Fibroblast of mammary gland (primary cell): ENCODE results near the gene LYPD5.
A peak's percentile ranks its signal among the peaks of the same experiment; 100 is the strongest.

Experiments used
- DNase-seq: peaks from one replicate; pipeline ENCODE4 v3.0.0-alpha.2; 2010; ENCODE audit warnings: low read depth
- H3K4me3 ChIP-seq: 2 replicates; pipeline ENCODE4 v1.5.1; 2011; ENCODE audit warnings: low read depth, mild to moderate bottlenecking, low read length, moderate library complexity; ENCODE audit not compliant: control insufficient read depth
- TF ChIP-seq, protein P1 (sequence below): conservative IDR thresholded peaks from 2 replicates; pipeline ENCODE4 v1.5.1; 2011; ENCODE audit warnings: low read depth, low read length, inconsistent platforms; ENCODE audit not compliant: control insufficient read depth, insufficient read depth

LYPD5 gene

DNA sequence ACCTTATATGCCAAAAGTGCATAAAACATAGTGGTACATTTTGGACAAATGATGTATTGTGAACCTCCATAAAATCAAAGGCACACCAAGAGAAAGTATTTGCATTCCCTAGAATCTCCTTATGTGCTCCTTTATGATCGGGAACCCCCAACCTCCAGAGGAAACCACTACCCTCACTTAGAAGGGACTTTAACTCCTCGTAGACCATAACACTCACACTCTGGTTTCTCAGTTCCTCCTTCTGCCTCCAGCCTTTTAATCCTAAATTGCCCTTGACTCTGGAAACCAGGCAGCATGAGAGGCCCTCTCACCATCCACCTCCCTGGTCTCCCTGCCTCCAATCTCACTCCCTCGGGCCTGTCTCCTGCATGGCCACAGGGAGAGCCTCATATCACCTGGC is 11.7 kb downstream of the LYPD5 start:
- TF ChIP-seq, protein P1, sequence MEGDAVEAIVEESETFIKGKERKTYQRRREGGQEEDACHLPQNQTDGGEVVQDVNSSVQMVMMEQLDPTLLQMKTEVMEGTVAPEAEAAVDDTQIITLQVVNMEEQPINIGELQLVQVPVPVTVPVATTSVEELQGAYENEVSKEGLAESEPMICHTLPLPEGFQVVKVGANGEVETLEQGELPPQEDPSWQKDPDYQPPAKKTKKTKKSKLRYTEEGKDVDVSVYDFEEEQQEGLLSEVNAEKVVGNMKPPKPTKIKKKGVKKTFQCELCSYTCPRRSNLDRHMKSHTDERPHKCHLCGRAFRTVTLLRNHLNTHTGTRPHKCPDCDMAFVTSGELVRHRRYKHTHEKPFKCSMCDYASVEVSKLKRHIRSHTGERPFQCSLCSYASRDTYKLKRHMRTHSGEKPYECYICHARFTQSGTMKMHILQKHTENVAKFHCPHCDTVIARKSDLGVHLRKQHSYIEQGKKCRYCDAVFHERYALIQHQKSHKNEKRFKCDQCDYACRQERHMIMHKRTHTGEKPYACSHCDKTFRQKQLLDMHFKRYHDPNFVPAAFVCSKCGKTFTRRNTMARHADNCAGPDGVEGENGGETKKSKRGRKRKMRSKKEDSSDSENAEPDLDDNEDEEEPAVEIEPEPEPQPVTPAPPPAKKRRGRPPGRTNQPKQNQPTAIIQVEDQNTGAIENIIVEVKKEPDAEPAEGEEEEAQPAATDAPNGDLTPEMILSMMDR: no peak
- H3K4me3 ChIP-seq: no peak overlapping the region
- DNase-seq: no peak

DNA sequence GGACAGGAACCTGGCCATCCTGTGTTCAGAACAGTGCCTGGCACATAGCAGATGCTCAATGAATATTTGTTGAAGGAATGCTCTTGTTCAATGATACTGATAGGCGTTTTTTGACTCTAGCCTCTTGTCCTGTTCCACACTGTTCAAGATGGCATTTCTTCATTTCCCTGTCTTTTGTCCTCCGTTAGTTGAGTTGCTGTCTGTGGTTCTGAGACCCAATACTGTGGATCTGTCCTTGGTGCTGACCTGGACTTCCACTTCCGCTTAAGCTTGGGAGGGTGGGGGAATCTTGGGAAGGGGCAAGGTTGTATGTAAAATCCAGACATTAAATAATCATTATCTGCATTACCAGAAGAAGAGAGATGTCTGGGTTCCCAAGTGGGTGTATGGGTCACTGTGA is 13.2 kb downstream of the LYPD5 start:
- no peak overlapping the region for H3K4me3 ChIP-seq
- TF ChIP-seq, protein P1: no peak
- DNase-seq: peak; percentile 55

DNA sequence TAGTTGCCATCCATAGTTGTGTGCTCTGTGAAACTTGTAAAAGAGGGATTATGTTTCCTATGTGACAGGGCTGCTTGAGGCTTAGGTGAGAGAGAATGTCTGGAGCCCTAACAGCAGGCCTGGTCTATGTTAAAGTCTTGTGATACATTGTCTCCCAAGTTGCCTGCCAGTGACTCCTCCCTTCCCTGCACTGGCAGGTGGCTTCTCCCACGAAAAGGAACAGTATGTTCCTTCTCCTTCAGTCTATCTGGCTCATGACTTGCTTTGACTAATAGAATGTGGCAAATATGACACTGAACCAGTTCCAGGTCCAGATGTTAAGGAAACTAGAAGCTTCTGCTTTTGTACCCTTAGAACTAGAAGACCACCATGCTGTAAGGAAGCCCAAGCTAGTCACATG is 15.6 kb downstream of the LYPD5 start:
- DNase-seq: no peak
- TF ChIP-seq, protein P1: no peak
- no peak overlapping the region for H3K4me3 ChIP-seq

DNA sequence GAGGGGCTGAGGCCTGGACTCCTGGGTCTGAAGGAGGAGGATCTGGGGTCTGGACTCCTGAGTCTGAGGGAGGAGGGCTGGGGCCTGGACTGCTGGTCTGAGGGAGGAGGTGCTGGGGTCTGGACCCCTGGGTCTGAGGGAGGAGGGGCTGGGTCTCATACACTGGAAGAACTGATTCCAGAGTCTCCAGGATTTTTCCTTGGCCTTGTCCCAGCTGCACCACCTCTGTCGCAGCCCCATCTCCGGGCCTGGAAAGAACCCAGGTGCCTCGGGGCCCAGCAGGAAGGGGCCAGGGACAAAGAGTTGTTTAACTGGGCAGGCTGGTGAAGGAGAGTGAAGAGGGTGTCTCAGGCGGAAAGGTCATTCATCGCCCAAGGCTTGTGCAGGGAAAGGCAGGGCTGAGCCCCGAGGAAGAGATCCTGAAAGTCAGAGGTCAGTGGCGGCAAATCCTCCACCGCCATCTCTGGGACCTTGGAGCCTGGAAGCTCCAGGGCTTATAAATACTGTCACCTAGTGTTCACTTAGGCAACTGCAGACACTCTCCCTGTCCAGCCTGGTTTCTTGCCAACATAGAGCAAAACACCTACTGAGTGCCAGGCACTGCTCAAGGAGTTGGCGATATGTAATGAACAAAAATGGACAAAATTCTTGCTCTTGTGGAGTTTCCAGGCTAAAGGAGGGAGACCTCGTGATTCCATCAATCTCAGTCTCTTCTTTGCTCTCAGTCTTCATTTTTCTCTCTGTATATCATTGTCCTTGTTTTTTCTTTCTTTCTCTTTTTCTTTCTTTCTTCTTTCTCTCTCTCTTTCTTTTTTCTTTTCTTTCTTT is 17.1 kb downstream of the LYPD5 start:
- TF ChIP-seq, protein P1: peak; percentile 100
- no peak overlapping the region for H3K4me3 ChIP-seq
- DNase-seq: peak; percentile 81

DNA sequence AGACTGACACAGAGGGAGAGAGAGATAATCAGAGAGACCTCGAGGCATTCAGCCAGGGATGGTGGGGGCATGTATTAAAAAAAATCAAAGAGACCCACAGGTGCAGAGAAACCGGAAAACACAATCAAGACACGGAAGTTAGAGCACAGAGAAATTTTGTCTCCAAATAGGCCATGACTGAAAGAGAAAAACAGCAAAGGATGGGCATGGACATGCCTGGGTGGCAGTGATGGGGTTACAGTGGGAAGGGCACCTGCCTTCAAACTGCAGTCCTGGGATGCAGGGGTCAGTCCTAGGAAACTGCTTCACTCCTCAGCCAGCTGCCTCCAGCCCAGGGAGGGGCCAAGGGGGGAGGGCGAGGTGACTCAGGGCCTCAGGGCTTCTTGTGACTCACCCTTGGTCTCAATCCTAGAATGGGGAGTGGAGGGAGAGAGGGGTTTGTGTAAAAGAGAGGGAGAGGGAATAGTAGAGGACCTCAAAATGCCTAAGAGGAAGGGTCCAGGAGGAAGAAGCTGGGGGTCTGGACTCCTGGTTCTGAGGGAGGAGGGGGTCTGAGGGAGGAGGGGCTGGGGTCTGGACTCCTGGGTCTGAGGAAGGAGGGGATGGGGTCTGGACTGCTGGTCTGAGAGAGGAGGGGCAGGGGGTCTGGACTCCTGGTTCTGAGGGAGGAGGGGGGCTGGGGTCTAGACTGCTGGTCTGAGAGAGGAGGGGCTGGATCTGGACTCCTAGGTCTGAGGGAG is 17.8 kb downstream of the LYPD5 start:
- TF ChIP-seq, protein P1: no peak
- peak; percentile 89 for DNase-seq
- no peak overlapping the region for H3K4me3 ChIP-seq

DNA sequence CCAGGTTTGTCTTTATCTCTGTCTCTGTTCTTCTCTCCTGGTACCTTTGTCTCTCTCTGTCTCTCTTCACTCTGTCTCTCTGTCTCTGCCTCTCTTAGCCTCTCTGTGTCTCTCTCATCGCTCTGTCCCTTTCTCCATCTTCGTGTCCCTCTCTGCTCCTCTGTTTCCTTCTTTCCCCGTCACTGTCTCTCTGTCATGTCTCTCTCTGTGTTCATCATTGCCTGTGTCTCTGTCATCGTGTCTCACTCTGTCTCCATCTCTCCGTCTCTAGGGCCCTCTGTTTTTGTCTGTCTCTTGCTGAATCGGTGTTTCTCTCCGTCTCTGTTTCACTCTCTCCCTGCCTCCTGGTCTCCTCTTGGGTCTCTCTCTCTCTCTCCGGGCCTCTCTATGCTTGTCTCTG is 18.6 kb downstream of the LYPD5 start:
- no peak for DNase-seq
- H3K4me3 ChIP-seq: no peak overlapping the region
- TF ChIP-seq, protein P1: no peak
